WTC11 (cell line): ENCODE measurements around the gene FMNL2.

Source experiments
- ATF1 ChIP-seq: sonication (generic); formaldehyde crosslinking; IDR thresholded peaks from 2 replicates; pipeline ENCODE4 v1.8.1; 2023; ENCODE audit warnings: mild to moderate bottlenecking, moderate library complexity, missing genetic modification reagents
- CTCF ChIP-seq: fragments of 200-600 bp; IDR thresholded peaks from 2 replicates; pipeline ENCODE4 v1.8.0; 2022; ENCODE audit warnings: antibody characterized with exemption
- ERG ChIP-seq: fragments of 250-450 bp; sonication (Bioruptor Pico); IDR thresholded peaks from 2 replicates; pipeline ENCODE4 v1.8.0; 2021; ENCODE audit warnings: mild to moderate bottlenecking
- FOXP1 ChIP-seq: sonication (generic); formaldehyde crosslinking; IDR thresholded peaks from 2 replicates; pipeline ENCODE4 v1.8.0; 2022; ENCODE audit warnings: missing genetic modification reagents, mild to moderate bottlenecking, moderate library complexity, borderline replicate concordance
- JUN ChIP-seq: sonication (generic); formaldehyde crosslinking; IDR thresholded peaks from 2 replicates; pipeline ENCODE4 v1.8.0; 2023; ENCODE audit warnings: mild to moderate bottlenecking, missing genetic modification reagents
- MAX ChIP-seq: sonication (generic); formaldehyde crosslinking; IDR thresholded peaks from 2 replicates; pipeline ENCODE4 v1.8.0; 2022; ENCODE audit warnings: mild to moderate bottlenecking, missing genetic modification reagents
- NR2C2 ChIP-seq: sonication (generic); formaldehyde crosslinking; IDR thresholded peaks from 2 replicates; pipeline ENCODE4 v1.8.0; 2022; ENCODE audit warnings: mild to moderate bottlenecking, missing genetic modification reagents
- NR3C1 ChIP-seq: sonication (generic); formaldehyde crosslinking; conservative IDR thresholded peaks from 2 replicates; pipeline ENCODE4 v1.8.1; 2023; ENCODE audit warnings: low read depth, mild to moderate bottlenecking, missing genetic modification reagents
- SMAD3 ChIP-seq: sonication (generic); formaldehyde crosslinking; IDR thresholded peaks from 2 replicates; pipeline ENCODE4 v1.8.0; 2022; ENCODE audit warnings: missing genetic modification reagents, mild to moderate bottlenecking, borderline replicate concordance
- SP1 ChIP-seq: sonication (generic); formaldehyde crosslinking; conservative IDR thresholded peaks from 2 replicates; pipeline ENCODE4 v1.8.1; 2022; ENCODE audit warnings: missing genetic modification reagents
- STAT6 ChIP-seq: sonication (generic); formaldehyde crosslinking; conservative IDR thresholded peaks from 2 replicates; pipeline ENCODE4 v1.8.1; 2023; ENCODE audit warnings: mild to moderate bottlenecking, low read depth, missing genetic modification reagents, moderate library complexity
- ZNF281 ChIP-seq: sonication (generic); formaldehyde crosslinking; IDR thresholded peaks from 2 replicates; pipeline ENCODE4 v1.8.0; 2023; ENCODE audit warnings: mild to moderate bottlenecking, missing genetic modification reagents
- ZNF396 ChIP-seq: fragments of 250-450 bp; sonication (Bioruptor Pico); IDR thresholded peaks from 2 replicates; pipeline ENCODE4 v1.8.0; 2021; ENCODE audit warnings: mild to moderate bottlenecking, moderate library complexity, borderline replicate concordance

GRCh38 chr2:152580714-152581113, 245.7 kb downstream of the FMNL2 start:
- TF ChIP-seq JUN (no peak), NR2C2 (CRISPR knock-in tag) (no peak), CTCF (no peak), ZNF396 (CRISPR knock-in tag) (no peak), ERG (CRISPR knock-in tag) (no peak), ZNF281 (CRISPR knock-in tag) (no peak), SP1 (CRISPR knock-in tag) (no peak), MAX (no peak), STAT6 (no peak), ATF1 (CRISPR knock-in tag) (no peak), SMAD3 (CRISPR knock-in tag) (no peak), NR3C1 (CRISPR knock-in tag) (no peak), FOXP1 (CRISPR knock-in tag) (no peak)
